IMR-90 (cell line): ENCODE results near the gene STAG1. TPM values are rescaled to one million over a fixed set of nuclear protein-coding genes. Genes with fewer than 3 reads are reported as not detected.

Experiments
- ATAC-seq: fragments of 200-7000 bp; cut with Tn5 transposase; 2 replicates; pipeline ENCODE4 v1.9.1; 2020; ENCODE audit warnings: low read depth, mild to moderate bottlenecking, moderate library complexity
- BruUV-seq: library from RNA; stranded (reverse); fragments of 400-500 nt; replicated peaks from 2 replicates; lab custom pipeline; 2021; lab: Mats Ljungman, UMichigan
- CTCF ChIA-PET: fragments of 300-600 bp; formaldehyde crosslinking; extraction: SDS; loops from one replicate; lab custom pipeline; 2021; ENCODE audit warnings: antibody characterized with exemption; lab: Yijun Ruan, JAX
- POLR2A ChIA-PET: fragments of 300-600 bp; sonication (Branson Sonifier 250); formaldehyde crosslinking; loops from one replicate; lab custom pipeline; 2022; ENCODE audit warnings: antibody characterized with exemption; ENCODE audit not compliant: unreplicated experiment; lab: Charles Lee
- DNase-seq: peaks from one replicate; pipeline ENCODE4 v3.0.0; 2013
- H2AFZ ChIP-seq: replicated peaks from 2 replicates; pipeline ENCODE3; 2013; ENCODE audit warnings: low read length, mild to moderate bottlenecking; ENCODE audit not compliant: poor library complexity
- H2AK5ac ChIP-seq: 2 replicates; pipeline ENCODE4 v1.6.1; 2013; ENCODE audit warnings: low read depth, low read length, inconsistent platforms
- H2AK9ac ChIP-seq: replicated peaks from 2 replicates; pipeline ENCODE3; 2013; ENCODE audit warnings: mild to moderate bottlenecking, low read depth, low read length, moderate library complexity; ENCODE audit not compliant: poor library complexity
- H2BK120ac ChIP-seq: 2 replicates; pipeline ENCODE4 v1.6.1; 2013; ENCODE audit warnings: low read depth, low read length, inconsistent platforms
- H2BK15ac ChIP-seq: 3 replicates; pipeline ENCODE4 v1.6.1; 2013; ENCODE audit warnings: low read depth, low read length, inconsistent platforms
- H2BK20ac ChIP-seq: 2 replicates; pipeline ENCODE4 v1.6.1; 2013; ENCODE audit warnings: low read depth, mild to moderate bottlenecking, inconsistent platforms, low read length, moderate library complexity
- H2BK5ac ChIP-seq: 2 replicates; pipeline ENCODE4 v1.6.1; 2013; ENCODE audit warnings: mild to moderate bottlenecking, low read depth, low read length, inconsistent platforms; ENCODE audit not compliant: poor library complexity, severe bottlenecking
- H3K14ac ChIP-seq: replicated peaks from 2 replicates; pipeline ENCODE4 v1.6.1; 2013; ENCODE audit warnings: low read depth, low read length, inconsistent platforms
- H3K18ac ChIP-seq: 2 replicates; pipeline ENCODE4 v1.6.1; 2013; ENCODE audit warnings: low read depth, low read length, control low read depth
- H3K23ac ChIP-seq: 2 replicates; pipeline ENCODE4 v1.6.1; 2013; ENCODE audit warnings: low read depth, low read length, inconsistent platforms
- H3K27ac ChIP-seq: 2 replicates; pipeline ENCODE4 v1.5.1; 2013; ENCODE audit warnings: mild to moderate bottlenecking, control low read depth, low read length; ENCODE audit not compliant: insufficient read depth
- H3K27me3 ChIP-seq: 2 replicates; pipeline ENCODE4 v1.6.1; 2013; ENCODE audit warnings: low read length; ENCODE audit not compliant: control insufficient read depth, insufficient read depth
- H3K36me3 ChIP-seq: 2 replicates; pipeline ENCODE4 v1.6.1; 2013; ENCODE audit warnings: low read length, mixed read lengths; ENCODE audit not compliant: control insufficient read depth, insufficient read depth
- H3K4ac ChIP-seq: 2 replicates; pipeline ENCODE4 v1.6.1; 2013; ENCODE audit warnings: low read depth, low read length, inconsistent platforms
- H3K4me1 ChIP-seq: 2 replicates; pipeline ENCODE4 v1.6.1; 2013; ENCODE audit warnings: low read length, mixed read lengths; ENCODE audit not compliant: control insufficient read depth, insufficient read depth
- H3K4me2 ChIP-seq: 2 replicates; pipeline ENCODE4 v1.6.1; 2013; ENCODE audit warnings: low read depth, mild to moderate bottlenecking, control low read depth, low read length, moderate library complexity
- H3K4me3 ChIP-seq: 2 replicates; pipeline ENCODE4 v1.5.1; 2013; ENCODE audit warnings: low read depth, mild to moderate bottlenecking, control low read depth, low read length, moderate library complexity; ENCODE audit not compliant: insufficient read depth
- H3K56ac ChIP-seq: 2 replicates; pipeline ENCODE4 v1.6.1; 2013; ENCODE audit warnings: low read length, inconsistent platforms; ENCODE audit not compliant: insufficient read depth; ENCODE audit errors: extremely low read depth
- H3K79me1 ChIP-seq, 2 experiments: 2 replicates each; pipeline ENCODE4 v1.6.1; 2013; ENCODE audit warnings: low read length in 2 of 2, inconsistent platforms in 1 of 2, low read depth in 1 of 2
- H3K9ac ChIP-seq: 2 replicates; pipeline ENCODE4 v1.6.1; 2013; ENCODE audit warnings: low read depth, low read length, control low read depth
- H3K9me1 ChIP-seq: 2 replicates; pipeline ENCODE4 v1.6.1; 2013; ENCODE audit warnings: low read length, inconsistent platforms; ENCODE audit not compliant: insufficient read depth
- H3K9me3 ChIP-seq: 2 replicates; pipeline ENCODE4 v1.6.1; 2013; ENCODE audit warnings: low read length; ENCODE audit not compliant: control insufficient read depth, insufficient read depth
- H4K20me1 ChIP-seq: 2 replicates; pipeline ENCODE4 v1.6.1; 2013; ENCODE audit warnings: low read length, inconsistent platforms; ENCODE audit not compliant: insufficient read depth
- H4K5ac ChIP-seq: 2 replicates; pipeline ENCODE4 v1.6.1; 2013; ENCODE audit warnings: mild to moderate bottlenecking, low read depth, low read length, control low read depth
- H4K8ac ChIP-seq, 2 experiments: 2 replicates each; pipeline ENCODE4 v1.6.1; 2013; ENCODE audit warnings: low read depth in 2 of 2, low read length in 2 of 2, control low read depth in 1 of 2, inconsistent platforms in 1 of 2
- H4K91ac ChIP-seq: 2 replicates; pipeline ENCODE4 v1.6.1; 2013; ENCODE audit warnings: low read depth, low read length, inconsistent platforms; ENCODE audit not compliant: insufficient read depth
- BHLHE40 ChIP-seq: fragments of 150-350 bp; IDR thresholded peaks from 2 replicates; pipeline ENCODE4 v1.6.1; 2016; ENCODE audit warnings: mild to moderate bottlenecking, low read depth, low read length
- CHD1 ChIP-seq: IDR thresholded peaks from 2 replicates; pipeline ENCODE4 v1.6.1; 2012; ENCODE audit warnings: low read depth, low read length, improper control_type of control experiment
- MAZ ChIP-seq: IDR thresholded peaks from 2 replicates; pipeline ENCODE4 v1.6.1; 2012; ENCODE audit warnings: low read depth, mild to moderate bottlenecking, low read length, improper control_type of control experiment, moderate library complexity, borderline replicate concordance
- RFX5 ChIP-seq: IDR thresholded peaks from 2 replicates; pipeline ENCODE4 v1.8.0; 2012; ENCODE audit warnings: low read depth, mild to moderate bottlenecking, low read length, moderate library complexity
- WGBS, 2 experiments: methylation state at CpG; one replicate each; pipeline versions ENCODE4 v1.1.5 to v1.1.7; 2013; ENCODE audit warnings: missing lambda C conversion rate in 2 of 2; ENCODE audit not compliant: insufficient read length in 1 of 2; ENCODE audit errors: extremely low coverage in 2 of 2; 5-methylcytosine and 5-hydroxymethylcytosine counted together
- dilution Hi-C: fragments of 300-500 bp; cut with HindIII; formaldehyde crosslinking; loops from one replicate; pipeline ENCODE4 v1.14.3; 2018; ENCODE audit warnings: low sequenced_read_pairs; ENCODE audit not compliant: unreplicated experiment
- in situ Hi-C: fragments of 300-500 bp; cut with MboI; formaldehyde crosslinking; loops from 3 replicates; pipeline ENCODE4 v1.14.3; 2019; ENCODE audit warnings: low sequenced_read_pairs, inconsistent platforms, mixed read lengths
- intact Hi-C: fragments of 100-400 bp; cut with micrococcal nuclease; formaldehyde crosslinking; loops from 2 replicates; pipeline ENCODE4 v1.10.0; 2022
- polyA plus RNA-seq, 3 experiments: library from polyadenylated mRNA; depleted of rRNA; stranded (reverse); fragments of >200 nt; gene quantifications; 2 replicates each; pipeline ENCODE4 v1.2.3, GENCODE V29; 2012; ENCODE audit warnings: low replicate concordance in 1 of 3
- total RNA-seq: library from RNA; depleted of rRNA; stranded (reverse); fragments of >200 nt; gene quantifications from 2 replicates; pipeline ENCODE4 v1.2.3, GENCODE V29; 2012
- TF ChIP-seq, protein P1 (sequence below): fragments of 150-350 bp; IDR thresholded peaks from 2 replicates; pipeline ENCODE4 v1.6.1; 2017; ENCODE audit warnings: mild to moderate bottlenecking, antibody characterized with exemption, low read length, low read depth
- TF ChIP-seq, protein P2 (sequence below): fragments of 150-350 bp; IDR thresholded peaks from 2 replicates; pipeline ENCODE4 v1.6.1; 2016; ENCODE audit warnings: low read depth, mild to moderate bottlenecking, low read length, moderate library complexity, borderline replicate concordance
- TF ChIP-seq, protein P3 (sequence below): conservative IDR thresholded peaks from 2 replicates; pipeline ENCODE4 v1.5.1; 2012; ENCODE audit warnings: mild to moderate bottlenecking, low read depth, low read length, improper control_type of control experiment

STAG1 gene
- total and polyA plus RNA-seq, 2 of the 4 experiments (the other 2 are of a cell fraction): 9.6 to 32.3 TPM

DNA sequence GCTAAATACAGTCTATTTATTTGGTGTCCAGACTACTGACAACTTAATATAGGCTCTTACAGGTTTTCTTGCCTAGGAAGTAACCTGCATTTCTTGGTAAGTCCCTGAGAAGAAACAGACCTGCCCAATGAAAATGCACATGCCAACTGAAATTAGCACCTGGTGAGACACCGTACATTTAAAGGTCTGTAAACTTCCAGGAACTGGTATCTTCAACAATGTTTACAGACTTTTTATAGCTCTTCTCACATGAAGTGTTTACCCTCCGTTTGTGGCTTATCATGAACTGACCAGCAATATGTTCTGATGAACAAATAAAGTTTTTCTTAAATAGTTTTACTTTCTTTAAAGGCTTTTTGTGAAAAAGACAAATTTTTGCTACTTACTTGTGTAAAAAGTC lies 408.7 kb downstream of the STAG1 start:
- peak overlapping the region; percentile 29; the same call in 1 of the 2 replicates for H3K4ac ChIP-seq
- H4K8ac ChIP-seq: peak overlapping the region in 1 of 2 experiments; percentile 49; a peak in 1 of 4 replicates
- no peak overlapping the region for H3K18ac ChIP-seq
- peak; percentile 34 for ATAC-seq
- no peak overlapping the region for H4K91ac ChIP-seq
- no peak overlapping the region for H3K4me2 ChIP-seq
- no peak overlapping the region for H3K23ac ChIP-seq
- no peak overlapping the region for H2BK5ac ChIP-seq
- H3K4me3 ChIP-seq: no peak overlapping the region
- peaks cover 8% of the 10 kb centered on the region for H3K4me1 ChIP-seq
- 60% methylated on average over 1 of the region's 2 CpGs; no CpG with 5 or more reads in 1 of the 2 experiments for WGBS, 2 experiments
- TF ChIP-seq, protein P1, sequence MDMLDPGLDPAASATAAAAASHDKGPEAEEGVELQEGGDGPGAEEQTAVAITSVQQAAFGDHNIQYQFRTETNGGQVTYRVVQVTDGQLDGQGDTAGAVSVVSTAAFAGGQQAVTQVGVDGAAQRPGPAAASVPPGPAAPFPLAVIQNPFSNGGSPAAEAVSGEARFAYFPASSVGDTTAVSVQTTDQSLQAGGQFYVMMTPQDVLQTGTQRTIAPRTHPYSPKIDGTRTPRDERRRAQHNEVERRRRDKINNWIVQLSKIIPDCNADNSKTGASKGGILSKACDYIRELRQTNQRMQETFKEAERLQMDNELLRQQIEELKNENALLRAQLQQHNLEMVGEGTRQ: no peak
- TF ChIP-seq BHLHE40: no peak
- TF ChIP-seq, protein P2, sequence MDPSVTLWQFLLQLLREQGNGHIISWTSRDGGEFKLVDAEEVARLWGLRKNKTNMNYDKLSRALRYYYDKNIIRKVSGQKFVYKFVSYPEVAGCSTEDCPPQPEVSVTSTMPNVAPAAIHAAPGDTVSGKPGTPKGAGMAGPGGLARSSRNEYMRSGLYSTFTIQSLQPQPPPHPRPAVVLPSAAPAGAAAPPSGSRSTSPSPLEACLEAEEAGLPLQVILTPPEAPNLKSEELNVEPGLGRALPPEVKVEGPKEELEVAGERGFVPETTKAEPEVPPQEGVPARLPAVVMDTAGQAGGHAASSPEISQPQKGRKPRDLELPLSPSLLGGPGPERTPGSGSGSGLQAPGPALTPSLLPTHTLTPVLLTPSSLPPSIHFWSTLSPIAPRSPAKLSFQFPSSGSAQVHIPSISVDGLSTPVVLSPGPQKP: no peak
- no peak for TF ChIP-seq MAZ
- no peak for TF ChIP-seq RFX5
- no peak for TF ChIP-seq CHD1
- TF ChIP-seq, protein P3, sequence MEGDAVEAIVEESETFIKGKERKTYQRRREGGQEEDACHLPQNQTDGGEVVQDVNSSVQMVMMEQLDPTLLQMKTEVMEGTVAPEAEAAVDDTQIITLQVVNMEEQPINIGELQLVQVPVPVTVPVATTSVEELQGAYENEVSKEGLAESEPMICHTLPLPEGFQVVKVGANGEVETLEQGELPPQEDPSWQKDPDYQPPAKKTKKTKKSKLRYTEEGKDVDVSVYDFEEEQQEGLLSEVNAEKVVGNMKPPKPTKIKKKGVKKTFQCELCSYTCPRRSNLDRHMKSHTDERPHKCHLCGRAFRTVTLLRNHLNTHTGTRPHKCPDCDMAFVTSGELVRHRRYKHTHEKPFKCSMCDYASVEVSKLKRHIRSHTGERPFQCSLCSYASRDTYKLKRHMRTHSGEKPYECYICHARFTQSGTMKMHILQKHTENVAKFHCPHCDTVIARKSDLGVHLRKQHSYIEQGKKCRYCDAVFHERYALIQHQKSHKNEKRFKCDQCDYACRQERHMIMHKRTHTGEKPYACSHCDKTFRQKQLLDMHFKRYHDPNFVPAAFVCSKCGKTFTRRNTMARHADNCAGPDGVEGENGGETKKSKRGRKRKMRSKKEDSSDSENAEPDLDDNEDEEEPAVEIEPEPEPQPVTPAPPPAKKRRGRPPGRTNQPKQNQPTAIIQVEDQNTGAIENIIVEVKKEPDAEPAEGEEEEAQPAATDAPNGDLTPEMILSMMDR: no peak
- H3K9me1 ChIP-seq: peaks cover 9% of the 10 kb centered on the region
- no peaks in the 10 kb centered on the region for H3K9me3 ChIP-seq
- dilution Hi-C loops: no loop called here
- H3K56ac ChIP-seq: no peak overlapping the region
- no peak overlapping the region for H2AK9ac ChIP-seq
- POLR2A ChIA-PET: no interaction called here
- H3K27ac ChIP-seq: no peak overlapping the region
- H3K14ac ChIP-seq: no peak overlapping the region
- in situ Hi-C loops: no loop called here
- H4K20me1 ChIP-seq: no peaks in the 10 kb centered on the region
- no peak overlapping the region for H2AK5ac ChIP-seq
- H3K79me1 ChIP-seq: peaks cover 3 to 9% of the 10 kb centered on the region in 2 experiments; a peak in 3 of 4 replicates
- no peak for DNase-seq
- CTCF ChIA-PET: interaction anchor here (0.6 to 0.7 kb wide), 3 partner anchors 12 to 233 kb away, joined by 3 to 4 read pairs (median 3); no protein-coding TSS in a partner anchor
- BruUV-seq: no TSS peak
- H2BK20ac ChIP-seq: peak overlapping the region; percentile 41; the same call in 1 of the 2 replicates
- intact Hi-C loops: no loop called here
- H2AFZ ChIP-seq: no peak overlapping the region
- no peak overlapping the region for H3K9ac ChIP-seq
- H3K27me3 ChIP-seq: no peaks in the 10 kb centered on the region
- peak overlapping the region; percentile 26; the same call in 1 of the 2 replicates for H4K5ac ChIP-seq
- peak overlapping the region; percentile 46; the same call in 1 of the 2 replicates for H2BK120ac ChIP-seq
- H3K36me3 ChIP-seq: peaks cover 10% of the 10 kb centered on the region
- H2BK15ac ChIP-seq: 0 out of 3 replicates have a peak overlapping the region, but pooled peaks have one; percentile 23
